HepG2 (cell line): Measurements from ENCODE around the gene ANKRD12. TPM values are rescaled to one million over a fixed set of nuclear protein-coding genes. Genes with fewer than 3 reads are reported as not detected.

Source experiments
- HHEX ChIP-seq: IDR thresholded peaks from 2 replicates; pipeline ENCODE4 v1.6.1; 2016; ENCODE audit warnings: control low read depth
- HOXD1 ChIP-seq: sonication (generic); formaldehyde crosslinking; IDR thresholded peaks from 2 replicates; pipeline ENCODE4 v1.5.0; 2020; ENCODE audit warnings: missing genetic modification reagents
- SRF ChIP-seq: IDR thresholded peaks from 2 replicates; pipeline ENCODE4 v1.6.1; 2011; ENCODE audit warnings: mild to moderate bottlenecking, low read depth, low read length, moderate library complexity
- ZC3H13 ChIP-seq: sonication (generic); formaldehyde crosslinking; IDR thresholded peaks from 2 replicates; pipeline ENCODE4 v1.8.1; 2023; ENCODE audit warnings: mild to moderate bottlenecking, missing genetic modification reagents, moderate library complexity
- ZFX ChIP-seq: sonication (generic); formaldehyde crosslinking; IDR thresholded peaks from 2 replicates; pipeline ENCODE4 v1.4.0; 2020; ENCODE audit warnings: mild to moderate bottlenecking, low read depth, missing genetic modification reagents, moderate library complexity
- ZNF17 ChIP-seq: sonication (generic); formaldehyde crosslinking; IDR thresholded peaks from 2 replicates; pipeline ENCODE4 v1.5.0; 2020; ENCODE audit warnings: mild to moderate bottlenecking, missing genetic modification reagents
- ZNF180 ChIP-seq: sonication (generic); formaldehyde crosslinking; IDR thresholded peaks from 2 replicates; pipeline ENCODE4 v1.4.0; 2020; ENCODE audit warnings: low read depth, missing genetic modification reagents, borderline replicate concordance
- ZNF616 ChIP-seq: sonication (generic); formaldehyde crosslinking; IDR thresholded peaks from 2 replicates; pipeline ENCODE4 v1.5.0; 2020; ENCODE audit warnings: low read depth, mild to moderate bottlenecking, missing genetic modification reagents
- ZNF773 ChIP-seq: sonication (generic); formaldehyde crosslinking; IDR thresholded peaks from 2 replicates; pipeline ENCODE4 v1.4.0; 2020; ENCODE audit warnings: missing genetic modification reagents, borderline replicate concordance
- ZNF777 ChIP-seq: sonication (generic); formaldehyde crosslinking; IDR thresholded peaks from 2 replicates; pipeline ENCODE4 v1.4.0; 2020; ENCODE audit warnings: missing genetic modification reagents
- polyA plus RNA-seq, 8 experiments: library from polyadenylated mRNA; depleted of rRNA in 3 of 8; stranded (reverse) in 7 of 8; unstranded in 1 of 8; fragments of >200 nt; fragmentation: Illumina TruSeq in 4 of 8; extraction: Trizol in 4 of 8; gene quantifications; 2 replicates each; pipeline versions ENCODE4 v1.2.1 to v1.2.3, GENCODE V29; 2011 to 2016; ENCODE audit warnings: low read depth in 4 of 8, missing spikeins in 1 of 8, mixed read lengths in 1 of 8; ENCODE audit not compliant: insufficient read depth in 1 of 8
- total RNA-seq, 5 experiments: library from RNA; depleted of rRNA; stranded (reverse); fragments of >200 nt; fragmentation: Illumina TruSeq; extraction: Trizol; gene quantifications; 2 replicates each; pipeline ENCODE4 v1.2.3, GENCODE V29; 2016; ENCODE audit warnings: low read depth in 1 of 5
- TF ChIP-seq, protein P1 (sequence below): sonication (generic); formaldehyde crosslinking; conservative IDR thresholded peaks from 2 replicates; pipeline ENCODE4 v1.4.0; 2020; ENCODE audit warnings: mild to moderate bottlenecking, missing genetic modification reagents, moderate library complexity
- TF ChIP-seq, protein P2 (sequence below): IDR thresholded peaks from 2 replicates; pipeline ENCODE4 v1.6.1; 2016; ENCODE audit warnings: missing compliant biosample characterization, missing genetic modification reagents, borderline replicate concordance
- TF ChIP-seq, protein P3 (sequence below): sonication (generic); formaldehyde crosslinking; IDR thresholded peaks from 2 replicates; pipeline ENCODE4 v1.8.1; 2023; ENCODE audit warnings: mild to moderate bottlenecking, missing genetic modification reagents
- TF ChIP-seq, protein P4 (sequence below): fragments of 450-650 bp; IDR thresholded peaks from 2 replicates; pipeline ENCODE4 v1.6.1; 2017; ENCODE audit warnings: mild to moderate bottlenecking
- TF ChIP-seq, protein P5 (sequence below), 2 experiments: fragments of 450-650 bp in 1 of 2; sonication (generic) in 1 of 2; formaldehyde crosslinking; IDR thresholded peaks; 2 replicates each; pipeline versions ENCODE4 v1.5.0 to v1.8.0; 2020 to 2022; ENCODE audit warnings: mild to moderate bottlenecking in 1 of 2, missing genetic modification reagents in 1 of 2

ANKRD12 gene
- total and polyA plus RNA-seq, 2 of the 13 experiments (the other 11 are each of a cell fraction or from before 2014, with no cell fraction given): 6.0 to 23.2 TPM

DNA sequence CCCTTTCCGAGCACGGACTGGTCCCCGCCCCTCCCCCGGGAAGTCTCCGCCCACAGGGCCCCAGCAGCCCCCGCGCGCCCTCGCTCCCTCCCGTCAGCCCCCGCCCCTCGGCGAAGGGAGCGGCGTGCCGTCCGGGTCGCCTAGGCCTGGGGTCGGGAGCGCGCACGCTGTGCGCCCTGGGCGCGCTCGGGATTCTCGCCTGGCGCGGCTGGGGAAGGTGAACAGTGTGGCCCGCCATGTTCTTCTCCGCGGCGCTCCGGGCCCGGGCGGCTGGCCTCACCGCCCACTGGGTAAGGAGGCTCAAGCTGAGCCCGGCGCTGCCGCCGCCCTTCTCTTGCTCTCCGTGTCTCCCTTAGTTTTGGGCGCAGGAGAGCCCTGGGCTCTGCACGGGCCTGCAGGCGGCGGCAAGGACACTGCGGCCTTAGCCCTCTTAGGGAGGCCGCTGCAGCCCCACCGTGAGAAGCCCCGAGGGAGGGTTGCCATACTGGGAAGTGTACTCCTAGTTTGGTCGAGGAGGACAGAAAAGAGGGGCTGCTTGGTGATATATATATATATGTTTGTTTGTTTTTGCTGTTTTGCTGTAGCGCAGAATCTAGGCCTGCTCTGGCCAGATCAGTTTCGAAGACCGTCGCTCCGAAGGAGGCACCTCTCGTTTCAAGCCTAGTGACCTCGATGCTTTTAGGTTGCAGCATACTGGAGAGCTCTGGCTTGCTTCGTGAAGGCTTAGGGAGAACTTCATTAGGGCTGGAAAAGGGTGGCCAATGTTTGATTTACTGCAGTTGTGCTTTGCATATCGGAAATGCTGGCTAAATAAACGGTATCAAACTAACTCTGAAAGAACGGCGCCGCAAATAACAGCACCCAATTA is 33.8 kb upstream of the ANKRD12 start, which contains the start of gene NDUFV2 (continued):
- TF ChIP-seq, protein P1, sequence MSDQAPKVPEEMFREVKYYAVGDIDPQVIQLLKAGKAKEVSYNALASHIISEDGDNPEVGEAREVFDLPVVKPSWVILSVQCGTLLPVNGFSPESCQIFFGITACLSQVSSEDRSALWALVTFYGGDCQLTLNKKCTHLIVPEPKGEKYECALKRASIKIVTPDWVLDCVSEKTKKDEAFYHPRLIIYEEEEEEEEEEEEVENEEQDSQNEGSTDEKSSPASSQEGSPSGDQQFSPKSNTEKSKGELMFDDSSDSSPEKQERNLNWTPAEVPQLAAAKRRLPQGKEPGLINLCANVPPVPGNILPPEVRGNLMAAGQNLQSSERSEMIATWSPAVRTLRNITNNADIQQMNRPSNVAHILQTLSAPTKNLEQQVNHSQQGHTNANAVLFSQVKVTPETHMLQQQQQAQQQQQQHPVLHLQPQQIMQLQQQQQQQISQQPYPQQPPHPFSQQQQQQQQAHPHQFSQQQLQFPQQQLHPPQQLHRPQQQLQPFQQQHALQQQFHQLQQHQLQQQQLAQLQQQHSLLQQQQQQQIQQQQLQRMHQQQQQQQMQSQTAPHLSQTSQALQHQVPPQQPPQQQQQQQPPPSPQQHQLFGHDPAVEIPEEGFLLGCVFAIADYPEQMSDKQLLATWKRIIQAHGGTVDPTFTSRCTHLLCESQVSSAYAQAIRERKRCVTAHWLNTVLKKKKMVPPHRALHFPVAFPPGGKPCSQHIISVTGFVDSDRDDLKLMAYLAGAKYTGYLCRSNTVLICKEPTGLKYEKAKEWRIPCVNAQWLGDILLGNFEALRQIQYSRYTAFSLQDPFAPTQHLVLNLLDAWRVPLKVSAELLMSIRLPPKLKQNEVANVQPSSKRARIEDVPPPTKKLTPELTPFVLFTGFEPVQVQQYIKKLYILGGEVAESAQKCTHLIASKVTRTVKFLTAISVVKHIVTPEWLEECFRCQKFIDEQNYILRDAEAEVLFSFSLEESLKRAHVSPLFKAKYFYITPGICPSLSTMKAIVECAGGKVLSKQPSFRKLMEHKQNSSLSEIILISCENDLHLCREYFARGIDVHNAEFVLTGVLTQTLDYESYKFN: peak; percentile 67; the same call in 1 of the 2 replicates
- TF ChIP-seq HOXD1 (peak; percentile 4; the same call in 1 of the 2 replicates), ZNF616 (peak; percentile 84; the same call in 1 of the 2 replicates), HHEX (CRISPR knock-in tag) (no peak), ZC3H13 (CRISPR knock-in tag) (0 out of 2 replicates have a peak, but pooled peaks have one; percentile 56), ZNF773 (CRISPR knock-in tag) (peak; percentile 72; the same call in 1 of the 2 replicates), SRF (no peak), ZNF180 (CRISPR knock-in tag) (no peak), ZFX (CRISPR knock-in tag) (peak; percentile 98), ZNF777 (CRISPR knock-in tag) (peak; percentile 32; the same call in 1 of the 2 replicates), ZNF17 (CRISPR knock-in tag) (no peak)
- TF ChIP-seq, protein P2, sequence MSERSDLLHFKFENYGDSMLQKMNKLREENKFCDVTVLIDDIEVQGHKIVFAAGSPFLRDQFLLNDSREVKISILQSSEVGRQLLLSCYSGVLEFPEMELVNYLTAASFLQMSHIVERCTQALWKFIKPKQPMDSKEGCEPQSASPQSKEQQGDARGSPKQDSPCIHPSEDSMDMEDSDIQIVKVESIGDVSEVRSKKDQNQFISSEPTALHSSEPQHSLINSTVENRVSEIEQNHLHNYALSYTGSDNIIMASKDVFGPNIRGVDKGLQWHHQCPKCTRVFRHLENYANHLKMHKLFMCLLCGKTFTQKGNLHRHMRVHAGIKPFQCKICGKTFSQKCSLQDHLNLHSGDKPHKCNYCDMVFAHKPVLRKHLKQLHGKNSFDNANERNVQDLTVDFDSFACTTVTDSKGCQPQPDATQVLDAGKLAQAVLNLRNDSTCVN (CRISPR knock-in tag): no peak; the same call in 1 of the 2 replicates
- TF ChIP-seq, protein P3, sequence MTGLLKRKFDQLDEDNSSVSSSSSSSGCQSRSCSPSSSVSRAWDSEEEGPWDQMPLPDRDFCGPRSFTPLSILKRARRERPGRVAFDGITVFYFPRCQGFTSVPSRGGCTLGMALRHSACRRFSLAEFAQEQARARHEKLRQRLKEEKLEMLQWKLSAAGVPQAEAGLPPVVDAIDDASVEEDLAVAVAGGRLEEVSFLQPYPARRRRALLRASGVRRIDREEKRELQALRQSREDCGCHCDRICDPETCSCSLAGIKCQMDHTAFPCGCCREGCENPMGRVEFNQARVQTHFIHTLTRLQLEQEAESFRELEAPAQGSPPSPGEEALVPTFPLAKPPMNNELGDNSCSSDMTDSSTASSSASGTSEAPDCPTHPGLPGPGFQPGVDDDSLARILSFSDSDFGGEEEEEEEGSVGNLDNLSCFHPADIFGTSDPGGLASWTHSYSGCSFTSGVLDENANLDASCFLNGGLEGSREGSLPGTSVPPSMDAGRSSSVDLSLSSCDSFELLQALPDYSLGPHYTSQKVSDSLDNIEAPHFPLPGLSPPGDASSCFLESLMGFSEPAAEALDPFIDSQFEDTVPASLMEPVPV (CRISPR knock-in tag): peak; percentile 87; the same call in 1 of the 2 replicates
- TF ChIP-seq, protein P4, sequence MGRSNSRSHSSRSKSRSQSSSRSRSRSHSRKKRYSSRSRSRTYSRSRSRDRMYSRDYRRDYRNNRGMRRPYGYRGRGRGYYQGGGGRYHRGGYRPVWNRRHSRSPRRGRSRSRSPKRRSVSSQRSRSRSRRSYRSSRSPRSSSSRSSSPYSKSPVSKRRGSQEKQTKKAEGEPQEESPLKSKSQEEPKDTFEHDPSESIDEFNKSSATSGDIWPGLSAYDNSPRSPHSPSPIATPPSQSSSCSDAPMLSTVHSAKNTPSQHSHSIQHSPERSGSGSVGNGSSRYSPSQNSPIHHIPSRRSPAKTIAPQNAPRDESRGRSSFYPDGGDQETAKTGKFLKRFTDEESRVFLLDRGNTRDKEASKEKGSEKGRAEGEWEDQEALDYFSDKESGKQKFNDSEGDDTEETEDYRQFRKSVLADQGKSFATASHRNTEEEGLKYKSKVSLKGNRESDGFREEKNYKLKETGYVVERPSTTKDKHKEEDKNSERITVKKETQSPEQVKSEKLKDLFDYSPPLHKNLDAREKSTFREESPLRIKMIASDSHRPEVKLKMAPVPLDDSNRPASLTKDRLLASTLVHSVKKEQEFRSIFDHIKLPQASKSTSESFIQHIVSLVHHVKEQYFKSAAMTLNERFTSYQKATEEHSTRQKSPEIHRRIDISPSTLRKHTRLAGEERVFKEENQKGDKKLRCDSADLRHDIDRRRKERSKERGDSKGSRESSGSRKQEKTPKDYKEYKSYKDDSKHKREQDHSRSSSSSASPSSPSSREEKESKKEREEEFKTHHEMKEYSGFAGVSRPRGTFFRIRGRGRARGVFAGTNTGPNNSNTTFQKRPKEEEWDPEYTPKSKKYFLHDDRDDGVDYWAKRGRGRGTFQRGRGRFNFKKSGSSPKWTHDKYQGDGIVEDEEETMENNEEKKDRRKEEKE: no peak
- TF ChIP-seq, protein P5, sequence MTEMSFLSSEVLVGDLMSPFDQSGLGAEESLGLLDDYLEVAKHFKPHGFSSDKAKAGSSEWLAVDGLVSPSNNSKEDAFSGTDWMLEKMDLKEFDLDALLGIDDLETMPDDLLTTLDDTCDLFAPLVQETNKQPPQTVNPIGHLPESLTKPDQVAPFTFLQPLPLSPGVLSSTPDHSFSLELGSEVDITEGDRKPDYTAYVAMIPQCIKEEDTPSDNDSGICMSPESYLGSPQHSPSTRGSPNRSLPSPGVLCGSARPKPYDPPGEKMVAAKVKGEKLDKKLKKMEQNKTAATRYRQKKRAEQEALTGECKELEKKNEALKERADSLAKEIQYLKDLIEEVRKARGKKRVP (CRISPR knock-in tag; IDR thresholded peaks at IDR 0.05): no peak
